Measurements from ENCODE around the gene EFCAB6. TPM values are rescaled to one million over a fixed set of nuclear protein-coding genes. Genes with fewer than 3 reads are reported as not detected.

EFCAB6 gene
- total RNA-seq, 1 experiment from 2014 or later: 0.52 TPM

DNA sequence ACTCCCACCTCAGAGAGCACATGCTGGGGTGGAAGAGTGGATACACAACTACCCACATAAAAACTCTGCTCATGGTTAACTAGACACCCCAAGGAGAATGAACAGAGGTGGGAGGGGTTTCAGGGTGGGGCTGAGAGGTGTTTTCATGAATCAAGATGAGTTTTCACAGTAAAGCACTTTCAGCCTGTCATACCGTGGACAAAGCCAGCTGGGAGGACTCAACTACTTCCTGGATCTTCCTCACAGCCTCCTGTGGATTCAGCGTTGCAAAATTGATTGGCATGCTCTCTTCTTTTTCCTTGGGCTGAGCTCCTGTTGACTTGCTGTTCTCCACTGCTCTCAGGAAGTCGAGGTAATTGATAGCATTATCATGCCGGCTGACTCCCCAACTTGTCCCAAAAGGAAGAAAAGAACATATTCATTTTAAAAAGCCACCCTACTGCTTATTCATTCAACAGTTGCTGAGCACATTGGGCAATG is 231.8 kb downstream of the EFCAB6 start:
- H3K4me2 ChIP-seq (ENCODE audit: low read length): no peak overlapping the region
- no peak overlapping the region for H3K9ac ChIP-seq (ENCODE audit: low read length)
- ChIA-PET RAD21 (ENCODE audit: low non-redundant PET in 1 of 2, low total read pairs in 2 of 2, uncharacterized antibody in 2 of 2, unreplicated experiment in 2 of 2) (no interaction called here), POLR2A (no interaction called here), CTCF (no interaction called here)
- no peak overlapping the region for H3K27ac ChIP-seq (ENCODE audit: low read depth, low read length)
- H3K27me3 ChIP-seq (ENCODE audit: insufficient read depth, low read length): peaks cover 67% of the 10 kb centered on the region
- intact Hi-C loops (cut with micrococcal nuclease): no loop called here
- H4K20me1 ChIP-seq (ENCODE audit: insufficient read depth): no peaks in the 10 kb centered on the region; the same call in 1 of the 2 replicates
- ATAC-seq: no peak
- H3K9me3 ChIP-seq (ENCODE audit: control insufficient read depth in 1 of 2, insufficient read depth in 1 of 2, low read depth in 1 of 2, low read length in 2 of 2): no peaks in the 10 kb centered on the region
- BruUV-seq (replicated peaks): no TSS peak
- no peaks in the 10 kb centered on the region for H3K4me1 ChIP-seq (ENCODE audit: control insufficient read depth in 1 of 2, insufficient read depth in 2 of 2, low read length in 2 of 2)
- H3K36me3 ChIP-seq (ENCODE audit: control insufficient read depth in 1 of 2, insufficient read depth in 2 of 2, low read length in 2 of 2): no peaks in the 10 kb centered on the region
- TF ChIP-seq, protein P1, sequence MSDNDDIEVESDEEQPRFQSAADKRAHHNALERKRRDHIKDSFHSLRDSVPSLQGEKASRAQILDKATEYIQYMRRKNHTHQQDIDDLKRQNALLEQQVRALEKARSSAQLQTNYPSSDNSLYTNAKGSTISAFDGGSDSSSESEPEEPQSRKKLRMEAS (IDR thresholded peaks at IDR 0.05): no peak
- no peak for TF ChIP-seq ATF3 (IDR thresholded peaks at IDR 0.05)
- no peak for TF ChIP-seq JUND (IDR thresholded peaks at IDR 0.05)
- TF ChIP-seq CTCF (IDR thresholded peaks at IDR 0.05 in 2 of 3, conservative IDR thresholded peaks at IDR 0.05 in 1 of 3; ENCODE audit: borderline replicate concordance in 1 of 3, insufficient read depth in 1 of 3, low read depth in 2 of 3, low read length in 2 of 3): no peak
- no peak for TF ChIP-seq TCF7L2 (IDR thresholded peaks at IDR 0.05; ENCODE audit: borderline replicate concordance, extremely low read depth, insufficient read depth, insufficient read length)
- TF ChIP-seq EZH2 (IDR thresholded peaks at IDR 0.05): no peak
- no peak overlapping the region for H2AFZ ChIP-seq (ENCODE audit: low read depth, low read length, poor library complexity, severe bottlenecking)
- no peak for DNase-seq (ENCODE audit: low read depth, low spot score)
- H3K79me2 ChIP-seq (ENCODE audit: insufficient read depth, low read length): no peaks in the 10 kb centered on the region
- H3K4me3 ChIP-seq (replicated peaks in 1 of 2; ENCODE audit: low read depth in 1 of 2, low read length in 2 of 2): no peak overlapping the region
- no peaks in the 10 kb centered on the region for H3K9me2 ChIP-seq (ENCODE audit: insufficient read depth)

DNA sequence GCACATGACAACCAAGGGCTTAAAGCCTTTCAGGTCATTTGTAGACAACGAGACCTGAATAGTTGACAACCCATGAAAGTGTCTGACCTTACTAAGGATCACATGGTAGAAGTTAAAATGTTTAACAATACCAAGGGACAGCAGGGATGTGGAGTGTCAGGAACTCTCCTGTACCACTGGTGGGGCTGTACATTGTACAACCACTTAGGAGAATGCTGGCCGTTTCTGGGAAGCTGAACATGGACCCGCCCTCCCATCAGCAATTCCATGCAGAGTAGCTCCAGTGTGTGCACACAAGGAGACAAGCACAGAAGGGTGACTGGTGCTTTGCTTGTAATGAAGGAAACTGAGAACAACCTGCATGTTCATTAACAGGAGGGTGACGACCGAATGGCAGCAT is 237.4 kb downstream of the EFCAB6 start:
- Histone ChIP-seq H3K36me3 (ENCODE audit: control insufficient read depth in 1 of 2, insufficient read depth in 2 of 2, low read length in 2 of 2) (no peaks in the 10 kb centered on the region), H3K4me2 (ENCODE audit: low read length) (no peak overlapping the region), H3K9me2 (ENCODE audit: insufficient read depth) (no peaks in the 10 kb centered on the region), H4K20me1 (ENCODE audit: insufficient read depth) (no peaks in the 10 kb centered on the region; the same call in 1 of the 2 replicates), H3K4me1 (ENCODE audit: control insufficient read depth in 1 of 2, insufficient read depth in 2 of 2, low read length in 2 of 2) (no peaks in the 10 kb centered on the region), H3K9ac (ENCODE audit: low read length) (no peak overlapping the region), H3K9me3 (ENCODE audit: control insufficient read depth in 1 of 2, insufficient read depth in 1 of 2, low read depth in 1 of 2, low read length in 2 of 2) (no peaks in the 10 kb centered on the region), H3K27me3 (ENCODE audit: insufficient read depth, low read length) (peaks cover 80% of the 10 kb centered on the region), H3K79me2 (ENCODE audit: insufficient read depth, low read length) (no peaks in the 10 kb centered on the region), H3K4me3 (replicated peaks in 1 of 2; ENCODE audit: low read depth in 1 of 2, low read length in 2 of 2) (no peak overlapping the region), H2AFZ (ENCODE audit: low read depth, low read length, poor library complexity, severe bottlenecking) (no peak overlapping the region), H3K27ac (ENCODE audit: low read depth, low read length) (no peak overlapping the region)
- ChIA-PET CTCF (no interaction called here), POLR2A (no interaction called here), RAD21 (ENCODE audit: low non-redundant PET in 1 of 2, low total read pairs in 2 of 2, uncharacterized antibody in 2 of 2, unreplicated experiment in 2 of 2) (no interaction called here)
- ATAC-seq (no peak), DNase-seq (ENCODE audit: low read depth, low spot score) (no peak)
- TF ChIP-seq ATF3 (IDR thresholded peaks at IDR 0.05) (no peak), EZH2phosphoT487 (IDR thresholded peaks at IDR 0.05; ENCODE audit: borderline replicate concordance) (no peak), TCF7L2 (IDR thresholded peaks at IDR 0.05; ENCODE audit: borderline replicate concordance, extremely low read depth, insufficient read depth, insufficient read length) (no peak), ZBTB33 (IDR thresholded peaks at IDR 0.05; ENCODE audit: extremely low read depth, insufficient replicate concordance, low read length) (no peak), ELF1 (IDR thresholded peaks at IDR 0.05; ENCODE audit: borderline replicate concordance, low read depth) (no peak), SP1 (IDR thresholded peaks at IDR 0.05; ENCODE audit: low read depth) (no peak), CTCF (IDR thresholded peaks at IDR 0.05 in 2 of 3, conservative IDR thresholded peaks at IDR 0.05 in 1 of 3; ENCODE audit: borderline replicate concordance in 1 of 3, insufficient read depth in 1 of 3, low read depth in 2 of 3, low read length in 2 of 3) (no peak)
- intact Hi-C loops (cut with micrococcal nuclease): no loop called here
- no TSS peak for BruUV-seq (replicated peaks)
